HG03378 (cell line): ENCODE measurements around the gene DLD.
"Not testable (repeated sequence)": the region's sequence is repeated elsewhere in the genome, so short reads cannot be mapped to it uniquely, and the experiment has no call there.

Experiments used
- ATAC-seq: cut with Tn5 transposase; IDR thresholded peaks from one replicate; pipeline ENCODE4 v1.9.1; 2021; ENCODE audit warnings: mild to moderate bottlenecking, moderate library complexity; ENCODE audit not compliant: unreplicated experiment

Gene DLD

DNA sequence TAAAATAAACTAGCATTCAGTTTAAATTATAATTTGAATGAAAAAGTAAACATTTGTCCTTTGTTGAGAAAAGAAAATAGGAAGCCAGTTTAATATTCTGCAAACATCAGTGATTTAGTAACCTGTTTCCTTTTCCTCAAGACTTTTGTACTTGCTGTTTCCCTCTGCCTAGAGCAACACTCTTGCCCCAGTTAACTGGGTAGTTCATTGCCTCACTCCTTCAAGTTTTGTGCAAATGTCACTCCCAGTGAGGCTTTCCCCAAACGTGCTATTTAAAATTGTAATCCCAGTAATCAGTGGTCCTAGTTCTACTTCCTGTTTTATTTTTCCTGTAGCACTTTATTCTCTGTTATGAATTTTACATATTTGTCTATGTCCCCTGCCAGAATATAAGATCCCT is 23.8 kb downstream of the DLD start:
- no peak for ATAC-seq

DNA sequence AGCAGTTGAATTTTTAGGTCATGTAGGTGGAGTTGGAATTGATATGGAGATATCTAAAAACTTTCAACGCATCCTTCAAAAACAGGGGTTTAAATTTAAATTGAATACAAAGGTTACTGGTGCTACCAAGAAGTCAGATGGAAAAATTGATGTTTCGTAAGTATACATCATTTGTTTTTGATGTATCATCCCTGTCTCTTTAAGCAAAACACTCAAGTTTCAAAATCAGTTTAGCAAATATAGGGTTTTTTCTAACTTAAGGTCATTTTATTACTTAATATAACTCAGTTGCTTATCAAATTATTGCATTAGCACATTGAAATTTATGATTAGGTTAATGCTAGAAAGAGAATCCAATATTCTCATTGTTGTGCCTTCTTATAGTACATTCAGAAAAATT is 24.6 kb downstream of the DLD start:
- ATAC-seq, result no peak

DNA sequence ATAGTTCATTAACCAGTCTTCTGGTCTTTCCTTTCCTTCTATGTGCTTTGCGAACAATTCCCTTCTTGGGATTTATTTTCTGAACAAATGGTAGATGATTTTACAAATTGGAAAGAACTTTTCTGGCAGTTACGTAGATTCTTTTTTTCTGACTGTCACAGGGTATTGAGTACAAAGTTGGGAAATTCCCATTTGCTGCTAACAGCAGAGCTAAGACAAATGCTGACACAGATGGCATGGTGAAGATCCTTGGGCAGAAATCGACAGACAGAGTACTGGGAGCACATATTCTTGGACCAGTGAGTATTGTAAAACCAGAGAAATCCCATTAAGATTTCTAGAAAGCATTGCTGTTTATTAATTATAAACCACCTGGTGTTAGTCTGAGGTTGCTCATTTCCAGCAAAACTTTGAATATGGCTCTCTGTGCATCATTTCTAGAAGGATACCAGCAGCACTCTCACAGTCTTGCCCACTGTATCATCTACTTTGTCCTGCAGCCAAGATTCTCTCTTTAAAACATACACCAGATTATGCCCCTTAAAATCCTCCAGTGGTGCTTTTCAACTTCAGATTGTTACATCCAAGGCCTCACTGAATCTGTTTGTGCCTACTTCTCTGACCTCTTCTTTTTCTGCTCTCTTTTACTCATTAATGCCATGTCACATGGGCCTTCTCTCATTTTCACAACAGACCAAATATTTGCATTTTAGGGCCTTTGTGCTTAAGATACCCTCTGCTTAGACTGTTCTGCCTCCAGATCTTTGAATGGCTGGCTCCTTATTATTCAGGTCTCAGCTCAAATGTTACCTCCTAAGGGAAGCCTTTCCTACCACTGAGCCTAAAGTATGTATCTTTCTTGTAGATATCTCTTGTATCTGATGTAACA is 27.0 kb downstream of the DLD start:
- peak; percentile 70 for ATAC-seq

DNA sequence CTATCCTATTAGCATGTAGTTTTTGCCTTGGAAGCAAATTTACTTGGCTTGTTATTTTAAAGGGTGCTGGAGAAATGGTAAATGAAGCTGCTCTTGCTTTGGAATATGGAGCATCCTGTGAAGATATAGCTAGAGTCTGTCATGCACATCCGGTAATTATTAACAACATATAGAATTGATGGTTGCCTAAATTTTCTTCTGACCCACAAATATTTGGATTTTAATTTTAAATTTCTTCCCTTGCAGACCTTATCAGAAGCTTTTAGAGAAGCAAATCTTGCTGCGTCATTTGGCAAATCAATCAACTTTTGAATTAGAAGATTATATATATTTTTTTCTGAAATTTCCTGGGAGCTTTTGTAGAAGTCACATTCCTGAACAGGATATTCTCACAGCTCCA is 28.0 kb downstream of the DLD start:
- ATAC-seq, result no peak

DNA sequence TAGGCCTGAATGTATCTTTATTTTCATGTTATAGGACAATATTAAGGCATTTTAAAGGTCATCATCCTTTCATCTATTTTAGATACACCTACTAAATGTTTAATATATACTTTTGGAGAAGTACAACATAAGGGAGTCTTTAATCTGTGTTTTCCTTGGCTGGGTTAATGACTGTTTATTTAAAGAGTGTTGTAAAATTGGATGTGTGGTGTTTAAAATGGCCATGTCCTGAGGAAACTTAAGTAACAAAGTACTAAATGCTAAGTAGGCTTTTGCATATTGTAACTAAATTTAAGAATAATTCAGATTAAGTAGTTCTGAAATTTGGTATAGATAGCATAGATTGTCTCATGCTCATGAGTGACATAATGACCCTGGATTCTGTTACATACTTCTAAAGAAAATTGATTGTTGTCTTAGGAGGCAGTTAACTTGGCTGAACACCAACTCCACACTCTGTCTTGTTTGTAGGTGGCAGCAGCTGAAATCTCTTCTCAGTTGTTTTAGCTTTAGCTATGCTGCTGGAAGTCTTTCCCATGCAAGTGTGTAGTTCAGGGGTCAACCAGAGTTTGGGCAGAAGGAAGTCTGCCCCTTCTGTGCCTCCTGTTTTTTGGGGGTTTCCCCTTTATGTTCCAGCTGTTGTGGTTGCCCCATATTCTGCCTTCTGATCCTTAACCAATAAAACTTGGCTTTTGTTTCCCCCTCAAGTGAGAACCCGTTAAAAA is 29.2 kb downstream of the DLD start:
- no peak for ATAC-seq

DNA sequence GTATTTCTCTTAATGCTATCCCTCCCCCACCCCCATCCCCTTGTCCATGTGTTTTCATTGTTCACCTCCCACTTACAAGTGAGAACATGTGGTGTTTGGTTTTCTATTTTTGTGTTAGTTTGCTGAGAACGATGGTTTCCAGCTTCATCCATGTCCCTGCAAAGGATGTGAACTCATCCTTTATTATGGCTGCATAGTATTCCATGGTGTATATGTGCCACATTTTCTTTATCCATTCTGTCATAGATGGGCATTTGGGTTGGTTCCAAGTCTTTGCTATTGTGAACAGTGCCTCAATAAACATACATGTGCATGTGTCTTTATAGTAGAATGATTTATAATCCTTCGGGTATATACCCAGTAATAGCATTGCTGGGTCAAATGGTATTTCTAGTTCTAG is 30.8 kb downstream of the DLD start:
- ATAC-seq, result not testable (repeated sequence)

DNA sequence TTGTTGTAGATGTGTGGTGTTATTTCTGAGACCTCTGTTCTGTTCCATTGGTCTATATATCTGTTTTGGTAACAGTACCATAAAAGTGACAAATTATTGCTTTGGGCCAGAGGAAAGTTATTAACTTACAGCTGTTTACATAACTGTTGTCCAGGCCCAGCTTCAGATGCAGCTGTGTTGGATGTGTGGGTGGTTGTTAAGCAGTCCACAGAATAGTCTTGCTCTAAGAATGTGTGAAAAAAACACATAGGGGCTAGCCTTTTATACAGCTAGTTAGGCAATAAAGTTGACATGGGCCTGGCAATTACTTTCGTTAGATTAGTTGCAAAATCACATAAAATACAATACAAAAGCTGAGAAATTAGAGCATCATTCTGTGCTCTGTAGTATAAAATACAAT is 31.9 kb downstream of the DLD start:
- ATAC-seq, result no peak

DNA sequence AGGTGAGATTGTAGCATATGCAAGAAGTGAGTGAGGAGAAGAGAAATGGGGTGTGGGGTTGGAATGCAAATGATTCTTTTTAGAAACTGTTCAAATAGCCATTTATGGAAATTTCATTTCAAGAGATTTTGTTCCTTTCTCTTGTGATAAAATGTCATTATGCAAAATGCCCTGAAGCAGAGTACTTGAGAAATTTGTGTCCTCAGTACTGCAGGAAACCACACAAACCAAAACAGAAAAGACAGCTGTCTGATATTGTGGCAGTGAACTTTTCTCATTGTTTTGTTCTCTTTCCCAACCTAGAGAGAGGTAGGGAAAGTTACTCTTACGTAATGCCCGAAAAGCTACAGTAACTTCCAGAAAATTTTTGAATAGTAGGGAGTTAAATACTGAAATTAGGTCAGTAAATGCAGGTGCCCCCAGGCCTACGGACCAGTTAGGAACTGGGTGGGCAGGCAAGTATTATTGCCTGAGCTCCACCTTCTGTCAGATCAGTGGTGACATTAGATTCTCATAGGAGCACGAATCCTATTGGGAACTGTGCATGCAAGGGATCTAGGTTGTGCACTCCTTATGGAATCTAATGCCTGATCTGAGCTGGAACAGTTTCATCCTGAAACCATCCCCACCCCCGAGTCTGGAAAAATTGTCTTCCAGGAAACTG is 34.0 kb downstream of the DLD start:
- peak; percentile 74 for ATAC-seq

DNA sequence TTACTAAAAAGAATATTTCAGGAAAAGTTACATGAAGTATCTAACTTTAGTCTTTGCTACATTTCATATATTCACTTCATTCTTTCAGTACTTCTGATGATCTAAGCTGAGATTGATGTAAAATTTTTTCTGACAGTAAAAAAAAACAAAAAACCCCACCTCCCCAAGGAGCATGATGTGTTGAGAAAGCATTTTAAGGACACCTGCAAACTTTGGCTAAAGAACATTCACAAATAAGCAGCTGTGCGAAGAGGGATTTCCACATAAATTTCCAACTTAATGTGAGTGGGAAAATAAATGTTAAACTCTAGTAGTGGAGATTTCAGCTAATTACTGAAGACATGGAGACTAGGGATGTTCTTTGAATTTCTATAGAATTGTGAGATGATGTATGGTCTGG is 35.5 kb downstream of the DLD start:
- ATAC-seq, result no peak

DNA sequence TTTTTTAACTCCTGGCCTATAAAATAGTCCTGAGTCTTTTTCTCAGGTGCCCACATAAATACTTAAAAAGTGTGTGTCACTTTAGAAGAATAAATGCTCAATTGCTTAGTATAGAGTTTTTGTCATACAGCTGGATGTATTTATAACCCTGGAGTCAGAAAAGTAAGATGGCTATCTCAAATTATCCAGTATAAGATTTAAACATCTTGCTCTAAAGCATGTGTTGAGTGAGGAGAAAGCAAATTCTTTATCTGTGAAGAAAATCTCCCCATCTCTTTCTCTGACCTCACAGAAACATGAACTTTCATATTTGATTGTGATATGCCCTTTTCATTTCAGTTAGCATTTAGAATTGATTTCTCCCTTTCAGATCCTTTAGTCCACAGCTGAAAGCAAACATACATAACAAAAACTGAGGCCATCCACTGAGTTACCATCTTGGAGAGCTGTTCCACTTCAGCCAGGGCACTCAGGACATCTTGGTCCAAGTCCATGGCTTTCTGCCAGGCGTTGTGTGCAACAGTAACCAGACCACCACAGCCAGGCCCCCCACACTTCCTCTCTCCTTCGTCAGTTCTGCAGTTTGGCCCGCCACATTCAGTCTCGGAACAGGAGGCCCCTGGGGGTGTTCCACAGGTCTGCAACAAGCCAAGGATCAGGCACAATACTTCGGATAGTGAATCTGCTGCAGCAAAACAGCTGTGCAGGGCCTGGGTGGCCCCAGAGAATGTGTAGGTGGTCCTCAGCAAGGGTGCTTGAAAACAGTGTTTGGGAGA is 40.9 kb downstream of the DLD start:
- no peak for ATAC-seq

DNA sequence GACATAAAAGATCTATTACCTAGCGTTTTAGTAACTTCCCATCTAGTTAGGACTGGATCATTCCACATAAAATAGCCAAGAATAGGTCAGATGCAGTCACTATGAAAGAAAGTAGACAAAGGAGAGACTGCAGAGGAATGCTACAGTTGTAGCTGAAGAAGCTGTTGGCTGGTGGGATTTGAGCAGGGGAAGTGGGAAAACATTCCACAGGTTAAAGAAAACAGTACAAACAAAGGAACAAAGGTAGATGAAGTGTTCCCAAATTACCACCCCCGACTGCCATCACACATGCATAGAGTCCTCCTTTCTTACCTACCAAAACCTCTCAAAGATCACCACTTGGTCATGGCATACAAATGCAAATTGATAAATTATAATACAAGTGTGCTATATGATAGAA is 41.8 kb downstream of the DLD start:
- no peak for ATAC-seq

DNA sequence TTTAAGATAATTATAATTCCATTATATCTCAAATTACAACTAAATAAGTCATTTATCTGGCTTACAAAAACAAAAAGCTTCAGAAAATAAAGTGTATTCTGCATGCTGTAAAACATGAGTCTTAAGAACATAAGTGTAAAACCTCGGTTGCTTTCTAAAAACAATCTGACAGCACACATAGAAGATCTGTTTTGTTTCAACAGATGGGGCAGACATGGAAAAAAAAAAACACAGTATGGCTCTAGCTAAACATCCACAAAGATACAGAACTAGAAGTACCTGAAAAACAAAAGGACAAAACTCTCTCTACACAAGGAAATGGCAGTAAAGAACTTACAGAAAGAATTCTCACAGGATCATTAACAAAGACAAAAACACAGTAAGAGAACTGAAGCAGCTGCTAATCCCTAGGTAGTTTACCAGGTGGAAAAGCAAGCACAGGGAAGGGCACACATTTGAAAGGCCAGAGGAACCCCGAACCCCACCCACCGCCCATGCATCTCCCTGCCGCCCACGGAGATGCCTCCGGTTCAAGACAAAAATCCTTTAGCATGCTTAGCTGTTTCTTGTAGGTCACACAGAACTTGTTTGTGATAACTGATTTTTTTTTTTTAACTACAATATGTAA is 42.5 kb downstream of the DLD start:
- no peak for ATAC-seq

DNA sequence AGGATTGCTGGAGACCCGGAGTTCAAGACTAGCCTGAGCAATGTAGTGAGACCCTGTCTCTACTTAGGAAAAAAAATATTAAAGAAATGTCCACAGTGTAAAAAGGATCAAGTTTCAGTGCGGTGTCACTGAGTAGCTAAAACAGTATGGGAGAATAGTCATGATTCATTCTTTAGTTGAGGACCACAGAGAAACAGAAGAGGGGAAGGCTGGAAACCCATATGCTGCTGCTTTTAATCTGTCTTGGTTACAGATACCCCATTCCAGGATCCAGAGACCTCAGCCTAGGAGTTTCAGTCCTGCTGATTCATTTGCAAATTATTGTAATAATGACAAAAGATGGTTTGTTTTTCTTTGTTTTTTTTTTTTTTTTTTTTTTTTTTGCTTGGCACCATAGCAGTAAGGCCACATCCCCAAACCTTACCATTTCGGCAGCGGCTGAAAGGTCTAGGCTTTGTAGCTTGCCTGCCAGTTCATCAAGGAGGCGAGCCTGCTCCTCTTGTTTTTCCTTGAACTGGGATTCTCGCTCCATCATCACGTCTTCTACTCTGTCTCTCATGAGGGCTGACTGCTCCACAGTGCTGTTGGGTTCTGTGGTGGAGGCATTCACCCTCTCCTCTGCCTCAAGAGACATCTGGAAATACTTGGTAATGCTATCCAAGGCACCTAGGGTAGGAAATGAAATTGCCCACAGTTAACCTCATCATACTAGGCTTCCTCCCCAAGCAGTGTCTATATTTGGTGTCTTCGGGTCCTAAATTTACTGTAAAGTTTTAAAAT is 44.2 kb downstream of the DLD start:
- ATAC-seq, result no peak

DNA sequence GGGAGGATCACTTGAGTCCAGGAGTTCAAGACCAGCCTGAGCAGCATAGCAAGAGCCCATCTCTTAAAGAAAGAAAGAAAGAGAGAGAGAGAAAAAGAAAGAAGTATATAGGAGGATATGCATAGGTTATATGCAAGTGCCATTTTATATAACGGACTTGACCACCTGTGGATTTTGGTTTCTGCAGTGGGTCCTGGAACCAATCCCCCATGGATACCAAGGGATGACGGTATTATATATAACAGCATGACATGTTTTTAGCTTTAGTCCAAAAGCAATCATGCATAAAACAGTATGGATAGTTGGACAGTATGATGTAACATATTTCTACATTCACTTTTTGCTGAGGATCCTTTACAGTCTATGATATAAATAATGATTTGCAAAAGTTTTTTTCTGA is 45.3 kb downstream of the DLD start:
- ATAC-seq, result no peak

DNA sequence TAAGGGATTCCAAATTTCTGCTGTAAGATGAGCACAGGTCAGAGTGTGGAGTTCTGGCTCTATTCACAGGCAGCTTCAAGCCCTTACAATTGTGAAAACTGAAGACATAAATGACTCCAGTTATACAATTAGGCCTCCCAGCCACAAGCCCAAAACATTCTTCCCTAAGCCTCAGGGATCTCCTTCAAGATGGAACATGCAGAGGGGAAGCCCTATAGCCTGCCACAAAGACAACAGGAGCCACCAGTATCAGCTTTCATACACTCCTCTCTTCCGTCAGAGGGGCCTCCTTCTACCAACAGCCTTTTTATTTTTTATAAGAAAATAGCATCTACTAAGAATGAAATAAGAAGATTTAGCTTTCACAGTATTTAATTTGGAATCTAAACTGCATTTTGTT is 46.5 kb downstream of the DLD start:
- no peak for ATAC-seq

DNA sequence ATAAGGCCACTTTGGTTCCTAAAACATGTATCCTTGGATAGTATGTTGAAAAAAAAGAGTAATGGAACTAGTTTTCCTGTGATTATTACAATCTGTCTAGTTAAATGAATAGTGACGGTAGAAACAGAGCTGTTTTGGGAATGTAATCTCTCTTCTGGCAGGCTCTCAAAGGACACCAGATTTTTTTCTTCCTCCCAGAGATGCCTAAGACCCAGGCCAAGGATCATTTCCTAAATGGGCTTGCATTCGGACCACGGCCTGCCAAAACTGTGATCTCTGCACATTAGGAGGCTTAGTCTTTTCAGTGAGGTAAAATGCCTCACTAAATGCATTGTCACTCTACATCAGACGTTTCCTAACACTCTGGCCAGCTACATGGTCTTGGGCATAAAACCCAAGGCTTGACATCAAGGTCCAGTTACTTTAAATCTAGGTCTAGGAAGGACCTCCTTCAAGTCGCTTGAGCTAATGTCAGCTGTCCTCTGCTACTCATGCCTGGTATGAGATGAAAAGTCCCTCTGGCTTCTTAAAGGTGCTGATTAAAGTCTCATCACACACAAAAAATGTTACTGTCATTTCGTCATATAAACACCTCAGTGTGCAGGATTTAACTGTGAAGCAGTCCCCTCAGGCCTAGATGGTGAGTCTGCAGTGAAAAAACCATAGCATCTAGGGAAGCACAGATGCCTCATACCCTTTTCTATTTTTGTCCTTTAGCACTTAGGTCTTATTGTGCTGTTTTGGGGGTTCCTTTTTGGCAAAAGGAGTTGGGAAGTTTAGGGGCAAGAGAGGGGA is 47.7 kb downstream of the DLD start:
- no peak for ATAC-seq

DNA sequence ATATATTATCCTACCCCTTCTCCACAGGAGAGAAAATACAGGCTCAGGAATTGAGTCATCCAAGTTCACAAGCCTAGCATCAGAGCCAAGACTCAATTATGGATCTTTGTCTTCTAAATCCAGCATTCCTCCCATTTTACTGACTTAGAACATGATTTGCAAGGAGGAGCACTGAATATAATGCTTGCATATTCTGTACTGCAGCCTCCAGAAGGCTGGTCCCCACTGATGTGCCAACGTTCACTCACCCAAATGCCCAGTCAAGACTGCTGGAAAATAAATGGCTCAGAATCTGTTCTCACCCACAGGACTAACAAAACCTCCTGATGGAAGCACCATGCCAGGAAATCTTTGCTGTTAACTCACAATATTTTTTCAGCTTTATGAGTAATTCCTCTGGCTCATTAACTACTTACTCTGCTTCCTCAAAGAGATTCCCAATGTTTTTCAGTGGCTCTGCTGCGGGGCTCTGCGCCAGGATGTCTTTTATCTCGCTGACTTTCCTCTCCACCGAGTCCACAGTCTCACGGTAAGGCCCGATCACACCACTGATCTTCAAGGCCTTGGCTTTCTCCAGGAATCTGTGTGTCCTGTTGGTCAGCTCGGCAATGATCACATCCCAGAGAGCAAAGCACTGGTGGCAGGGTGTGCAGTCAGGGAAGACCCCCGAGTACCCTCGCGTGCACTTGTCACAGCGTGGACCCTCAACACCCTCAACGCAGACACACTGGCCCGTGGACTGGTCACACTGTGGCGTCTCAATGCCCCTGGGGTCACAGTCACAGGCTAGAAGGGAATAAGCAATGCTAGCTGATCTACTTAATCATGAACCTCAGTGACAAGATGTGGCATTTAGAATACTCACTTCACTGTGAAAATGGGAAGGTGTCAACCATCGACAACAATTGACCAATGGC is 48.8 kb downstream of the DLD start:
- no peak for ATAC-seq

DNA sequence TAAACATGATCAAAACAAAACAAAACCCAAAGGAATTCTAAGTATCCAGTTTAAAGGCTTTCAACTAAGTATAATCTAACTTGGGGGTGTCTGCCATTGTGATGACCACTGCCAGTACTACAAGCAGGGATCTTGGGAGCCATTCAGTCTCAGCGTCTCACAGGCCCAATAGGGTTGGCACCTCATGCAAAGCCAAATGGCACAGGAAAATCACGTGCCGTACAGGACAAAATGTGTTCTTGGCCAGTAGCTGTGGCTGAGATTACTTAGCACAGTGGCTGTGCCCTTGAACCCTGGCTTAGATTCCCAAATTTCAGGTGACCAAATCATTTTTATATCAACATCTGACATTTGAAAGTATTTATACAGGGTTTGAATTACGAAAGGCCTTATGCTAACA is 50.0 kb downstream of the DLD start:
- no peak for ATAC-seq
